ENCODE measurements around the gene GTF2IRD1.
"Not testable (repeated sequence)": the region's sequence is repeated elsewhere in the genome, so short reads cannot be mapped to it uniquely, and the experiment has no call there.

The GTF2IRD1 gene

DNA sequence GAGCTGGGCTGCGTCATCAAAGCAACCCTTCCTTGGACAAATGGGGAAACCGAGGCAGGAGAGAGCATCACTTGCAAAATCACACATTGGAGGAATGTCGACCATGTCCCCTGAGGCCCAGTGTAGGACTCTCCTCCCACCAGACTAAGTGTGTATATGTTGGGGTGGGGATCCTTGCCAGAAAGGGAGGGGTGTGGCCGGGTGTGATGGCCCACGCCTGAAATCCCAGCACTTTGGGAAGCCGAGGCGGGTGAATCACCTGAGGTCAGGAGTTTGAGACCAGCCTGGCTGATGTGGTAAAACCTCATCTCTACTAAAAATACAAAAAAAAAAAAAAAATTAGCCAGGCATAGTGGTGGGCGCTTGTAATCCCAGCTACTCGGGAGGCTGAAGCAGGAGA is 23.3 kb upstream of the GTF2IRD1 start:
- DNase-seq (ENCODE audit: low spot score), result not testable (repeated sequence)

DNA sequence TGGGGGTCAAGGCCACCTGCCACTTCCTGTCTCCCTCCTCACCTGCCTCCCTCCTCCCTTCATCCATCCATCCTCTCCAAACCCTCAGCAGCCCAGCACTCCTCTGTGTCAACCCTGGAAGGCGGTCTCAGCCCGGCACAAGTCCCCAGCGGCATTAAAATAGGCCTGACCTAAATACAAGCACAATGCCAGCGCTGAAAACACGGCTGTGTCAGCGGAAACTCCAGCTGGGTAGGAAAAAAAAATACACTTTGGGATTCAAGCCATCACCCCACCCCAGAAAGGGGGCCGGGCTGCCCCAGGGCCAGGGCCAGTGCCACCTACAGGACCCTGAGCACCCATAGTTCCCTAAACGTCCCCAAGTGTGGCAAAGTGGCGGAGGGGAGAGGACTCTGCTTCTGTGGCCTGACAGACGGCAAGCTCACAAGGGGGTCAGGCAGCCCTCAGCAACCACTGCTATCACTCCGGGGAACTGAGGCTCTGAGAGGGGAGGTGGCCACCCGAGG is 22.7 kb upstream of the GTF2IRD1 start:
- no peak for DNase-seq (ENCODE audit: low spot score)

DNA sequence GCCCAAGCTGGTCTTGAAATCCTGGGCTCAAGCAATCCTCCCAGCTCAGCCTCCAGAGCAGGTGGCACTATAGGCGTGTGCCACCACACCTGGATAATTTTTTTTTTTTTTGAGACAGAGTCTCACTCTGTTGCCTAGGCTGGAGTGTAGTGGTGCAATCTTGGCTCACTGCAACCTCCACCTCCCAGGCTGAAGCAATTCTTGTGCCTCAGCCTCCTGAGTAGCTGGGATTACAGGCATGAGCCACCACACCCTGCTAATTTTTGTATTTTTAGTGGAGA is 16.5 kb upstream of the GTF2IRD1 start:
- DNase-seq (ENCODE audit: low spot score), result not testable (repeated sequence)

DNA sequence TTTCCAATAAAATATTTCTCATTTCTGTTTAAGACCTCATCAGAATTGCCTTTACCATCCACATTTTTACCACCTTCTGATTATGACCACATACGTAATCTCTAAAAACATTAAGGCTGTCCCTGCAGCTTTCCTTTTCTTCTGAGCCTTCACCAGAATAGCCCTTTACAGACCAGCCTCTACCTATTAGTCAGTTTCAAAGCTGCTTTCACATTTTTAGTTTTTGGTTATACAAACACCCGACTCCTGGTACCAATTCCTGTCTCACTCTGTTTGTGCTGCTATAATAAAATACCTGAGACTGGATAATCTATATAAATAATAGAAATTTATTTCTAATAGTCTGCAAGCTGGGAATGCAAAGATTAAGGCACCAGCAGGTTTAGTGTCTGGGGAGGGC is 15.4 kb upstream of the GTF2IRD1 start:
- no peak for DNase-seq (ENCODE audit: low spot score)

DNA sequence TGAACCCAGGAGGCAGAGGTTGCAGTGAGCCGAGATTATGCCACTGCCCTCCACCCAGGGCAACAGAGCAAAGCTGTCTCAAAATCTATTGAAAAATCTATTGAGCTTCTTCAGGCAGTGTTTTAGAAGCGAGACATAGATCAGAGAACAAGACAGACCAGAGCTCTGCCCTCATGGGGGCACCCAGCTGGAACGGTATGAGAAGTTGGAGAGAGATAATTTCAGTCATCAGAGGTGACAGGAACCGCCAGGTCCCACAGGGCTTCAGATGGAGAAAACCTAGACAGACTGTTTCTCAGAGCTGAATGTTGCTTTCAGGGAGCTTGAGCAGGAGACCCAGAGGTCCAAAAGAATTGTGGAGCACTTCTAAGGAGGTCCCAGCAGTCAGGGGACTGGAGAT is 14.2 kb upstream of the GTF2IRD1 start:
- no peak for DNase-seq (ENCODE audit: low spot score)

GRCh38 chr7:74440143-74440542 is 13.6 kb upstream of the GTF2IRD1 start:
- DNase-seq (ENCODE audit: low spot score), result not testable (repeated sequence)

DNA sequence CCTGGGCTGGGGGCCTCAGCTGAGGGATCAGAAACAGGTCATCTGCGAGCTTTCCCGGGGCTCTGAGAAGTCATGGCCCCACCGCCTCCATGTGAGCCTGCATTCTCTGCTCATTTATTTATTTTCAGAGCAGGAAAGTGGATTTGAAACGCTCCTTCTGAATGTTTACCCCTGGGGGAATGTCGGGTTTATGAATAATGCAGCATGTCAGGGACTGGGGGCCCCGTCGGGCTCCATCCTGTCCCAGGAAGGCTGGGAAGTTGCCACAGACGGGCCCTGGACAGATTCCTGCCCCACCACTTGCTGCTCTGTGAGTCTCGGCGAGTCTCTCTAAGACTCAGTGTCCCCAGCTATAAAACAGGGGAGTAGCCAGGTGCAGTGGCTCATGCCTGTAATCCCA is 11.9 kb upstream of the GTF2IRD1 start:
- DNase-seq (ENCODE audit: low spot score), result no peak

DNA sequence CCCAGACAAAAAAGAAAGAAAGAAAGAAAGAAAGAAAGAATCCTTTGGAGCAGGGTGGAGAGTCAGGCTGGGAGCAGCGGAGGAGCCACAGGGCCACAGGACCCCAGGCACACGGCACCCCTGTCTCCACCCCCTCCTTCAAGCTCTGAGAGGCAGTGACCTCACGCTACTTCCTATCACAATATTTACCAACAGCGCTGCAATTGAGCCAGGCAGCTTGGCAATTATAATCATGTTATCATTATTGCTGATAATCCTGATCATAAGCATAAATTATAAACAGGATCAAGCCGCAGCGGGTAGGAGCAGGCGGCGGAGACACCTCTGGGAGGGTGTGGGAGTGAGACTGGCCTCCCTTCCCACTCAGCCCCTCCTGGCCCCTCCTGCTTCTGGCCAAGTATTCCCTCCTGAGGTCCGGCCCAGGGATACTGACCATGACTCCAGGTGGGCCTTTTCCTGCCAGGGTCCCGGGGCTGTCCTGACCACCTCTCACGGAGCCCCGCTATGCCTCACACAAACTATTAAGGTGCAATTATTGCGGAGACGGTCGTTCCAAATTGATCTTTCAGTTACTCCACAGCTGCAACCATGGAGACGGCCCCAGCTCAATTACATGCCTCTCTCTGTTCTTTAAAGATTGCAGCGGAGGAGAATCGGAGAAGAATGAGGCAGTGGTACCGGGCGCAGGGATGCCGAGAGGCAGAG is 10.0 kb upstream of the GTF2IRD1 start:
- no peak for DNase-seq (ENCODE audit: low spot score)

DNA sequence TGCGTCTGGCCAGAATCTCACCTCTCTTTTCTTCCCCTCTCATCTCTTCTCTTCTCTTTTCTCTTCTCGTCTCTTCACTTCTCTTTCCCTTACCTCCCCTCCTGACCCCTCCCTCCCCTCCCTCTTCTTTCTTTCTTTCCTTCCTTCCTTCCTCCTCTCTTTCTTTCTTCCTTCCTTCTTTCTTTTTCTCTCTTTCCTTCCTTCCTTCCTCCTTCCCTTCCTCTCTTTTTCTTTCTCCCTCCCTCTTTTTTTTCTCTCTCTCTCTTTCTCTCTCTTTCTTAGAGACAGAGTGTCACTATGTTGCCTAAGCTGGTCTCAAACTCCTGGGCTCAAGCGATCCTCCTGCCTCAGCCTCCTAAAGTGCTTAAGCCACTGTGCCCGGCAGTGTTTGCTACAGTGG is 4.6 kb upstream of the GTF2IRD1 start:
- DNase-seq (ENCODE audit: low spot score), result no peak

GRCh38 chr7:74449809-74450397 is 3.8 kb upstream of the GTF2IRD1 start:
- peak; percentile 63 for DNase-seq (ENCODE audit: low spot score)

DNA sequence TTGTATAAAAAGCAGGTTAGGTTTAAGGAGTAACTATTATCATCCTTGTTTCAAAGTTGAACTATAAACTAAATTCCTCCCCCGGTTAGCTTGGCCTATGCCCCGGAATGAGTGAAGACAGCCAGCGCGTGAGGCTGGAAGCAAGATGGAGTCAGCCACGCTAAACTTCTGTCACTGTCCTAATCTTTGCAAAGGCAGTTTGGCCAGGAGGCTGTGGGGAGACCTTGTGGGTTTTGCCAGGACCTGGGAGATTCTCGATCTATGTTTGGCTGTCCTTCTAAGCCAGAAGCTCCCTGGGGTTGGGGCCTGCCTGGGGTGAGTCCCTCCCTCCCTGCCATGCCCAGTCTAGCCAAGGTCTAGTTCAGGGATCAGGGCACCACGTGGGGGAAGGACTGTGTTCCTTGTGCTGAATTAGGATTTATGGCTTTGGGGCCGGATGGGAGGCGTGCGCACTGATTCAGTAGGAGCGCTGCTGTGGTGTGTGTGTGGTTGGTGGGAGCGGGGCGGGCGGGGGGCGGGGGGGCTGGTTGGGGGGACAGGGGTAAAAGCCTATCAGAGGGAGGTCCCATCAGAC is 871 bp upstream of the GTF2IRD1 start:
- DNase-seq (ENCODE audit: low spot score), result no peak

DNA sequence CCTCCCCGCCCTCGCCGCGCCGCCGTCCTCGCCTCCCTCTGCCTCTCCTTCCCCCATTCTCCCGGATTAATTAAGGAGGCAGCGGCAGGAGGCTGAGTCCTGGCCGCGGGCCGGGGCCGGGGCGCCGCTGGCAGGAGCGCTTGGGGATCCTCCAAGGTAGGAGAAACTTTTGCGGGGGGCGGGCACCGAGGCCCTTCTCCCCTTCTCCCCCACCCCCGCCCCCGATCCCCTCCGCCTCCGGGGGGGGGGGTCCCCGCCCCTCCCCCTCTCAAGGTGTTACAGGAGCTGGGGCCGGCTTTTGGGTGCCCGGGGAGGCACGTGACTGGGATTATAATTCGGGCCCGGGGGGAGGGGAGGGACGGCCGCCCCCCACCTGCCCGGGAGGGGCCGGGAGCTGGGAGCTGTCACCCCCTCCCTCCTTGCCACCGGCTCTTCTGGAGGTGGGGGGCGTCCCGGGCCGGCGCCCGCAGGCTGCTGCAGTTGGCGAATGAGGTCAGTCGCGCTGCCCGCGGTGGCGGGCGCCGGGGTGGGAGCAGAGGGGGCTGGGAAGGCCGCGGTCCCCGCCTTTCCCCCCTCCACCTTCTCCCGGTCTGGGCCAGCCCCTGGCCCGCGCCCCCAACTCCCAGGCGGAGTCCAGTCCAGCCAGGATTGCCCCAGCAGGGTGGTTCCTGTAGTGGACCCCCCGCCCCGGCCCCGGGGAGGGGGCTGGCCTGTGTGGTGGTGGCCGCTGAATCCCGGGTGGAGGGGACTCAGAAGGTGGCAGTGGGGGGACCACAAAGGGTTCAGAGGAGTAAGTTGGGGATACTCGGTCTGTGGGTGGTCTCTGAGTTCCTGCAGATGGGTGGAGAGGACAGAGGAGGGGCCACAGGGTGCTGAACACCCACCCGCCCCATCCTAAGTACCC is 567 bp downstream of the GTF2IRD1 start:
- no peak for DNase-seq (ENCODE audit: low spot score)

GRCh38 chr7:74454925-74455288 is 1.2 kb downstream of the GTF2IRD1 start:
- no peak for DNase-seq (ENCODE audit: low spot score)

- DNase-seq (ENCODE audit: low spot score), result no peak
Measured at GRCh38 chr7:74455291-74455804, 1.6 kb downstream of the GTF2IRD1 start.

DNA sequence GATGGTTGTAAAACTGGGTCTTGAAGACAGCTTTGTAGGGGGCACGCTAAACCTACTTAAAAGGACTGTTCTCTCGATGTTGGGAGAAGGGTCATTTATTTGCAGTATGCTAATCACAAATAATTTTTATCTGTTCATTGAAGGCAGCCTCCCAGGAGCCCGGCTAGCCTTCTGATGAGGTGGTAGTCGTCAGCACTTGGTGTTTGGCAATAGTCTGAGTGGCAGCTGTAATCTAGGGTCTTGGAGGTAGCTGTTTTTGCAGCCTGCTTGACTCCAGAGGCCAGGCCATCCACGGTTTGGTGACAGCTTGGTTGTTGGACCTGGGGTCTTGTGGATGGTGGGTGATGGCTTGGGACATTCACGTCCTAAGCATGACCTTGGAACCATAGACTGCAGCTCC is 2.2 kb downstream of the GTF2IRD1 start:
- DNase-seq (ENCODE audit: low spot score), result no peak

GRCh38 chr7:74457007-74457406 is 3.3 kb downstream of the GTF2IRD1 start:
- no peak for DNase-seq (ENCODE audit: low spot score)

GRCh38 chr7:74461970-74462706 is 8.4 kb downstream of the GTF2IRD1 start:
- DNase-seq (ENCODE audit: low spot score), result no peak

GRCh38 chr7:74462707-74463100 is 9.0 kb downstream of the GTF2IRD1 start:
- no peak for DNase-seq (ENCODE audit: low spot score)

GRCh38 chr7:74464931-74465886 is 11.5 kb downstream of the GTF2IRD1 start:
- DNase-seq (ENCODE audit: low spot score), result no peak

GRCh38 chr7:74466196-74466813 is 12.6 kb downstream of the GTF2IRD1 start:
- DNase-seq (ENCODE audit: low spot score), result no peak

Data from CD4-positive, alpha-beta T cell treated with Interleukin-6 at 100 ng/mL for 8 hours (primary cell).